ENCODE measurements around the gene CEACAM16.

GRCh38 chr19:44704982-44705381, 6.0 kb downstream of the CEACAM16 start:
- TF ChIP-seq POLR2A (IDR thresholded peaks at IDR 0.05) (no peak), CTCF (IDR thresholded peaks at IDR 0.05) (no peak)
